Measurements from ENCODE around the gene CCNYL1.

Gene CCNYL1

DNA sequence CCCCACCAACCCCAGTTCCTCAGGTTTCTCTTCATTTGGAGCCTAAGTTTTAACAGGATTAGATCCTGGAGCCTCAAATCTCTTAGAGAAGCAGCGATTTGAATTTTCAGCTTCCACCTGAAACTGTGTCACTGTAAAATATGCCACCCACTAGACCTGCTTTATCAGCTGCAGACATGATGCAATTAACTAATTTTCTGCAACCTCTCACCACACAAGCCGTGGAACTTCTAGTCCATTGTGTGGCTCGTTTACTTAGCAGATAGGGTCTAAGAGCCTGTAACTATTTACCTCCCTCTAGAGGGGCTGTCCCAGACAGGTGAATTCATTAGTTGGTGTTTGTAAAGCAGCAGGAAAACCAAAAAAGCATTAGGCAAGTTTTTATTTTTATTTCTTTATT, 89.8 kb downstream of the CCNYL1 start:
- DNase-seq, result no peak

DNA sequence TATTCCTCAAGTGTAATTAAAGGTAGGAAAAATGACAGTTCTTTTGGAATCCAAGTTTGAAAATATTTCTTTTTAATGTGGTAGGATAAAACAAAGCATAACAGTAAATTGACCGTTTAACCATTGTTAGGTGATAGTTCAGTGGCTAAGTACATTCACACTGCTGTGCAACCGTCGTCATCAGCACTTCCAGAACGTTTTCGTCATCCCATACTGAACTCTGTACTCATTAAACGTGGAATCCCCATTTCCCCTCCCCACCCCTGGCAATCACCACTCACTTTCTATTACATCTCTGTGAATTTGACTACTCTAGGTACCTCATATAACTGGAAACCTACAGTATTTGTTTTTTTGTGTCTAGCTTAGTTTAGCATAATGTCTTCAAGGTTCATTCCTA, 91.2 kb downstream of the CCNYL1 start:
- no peak for DNase-seq
